ENCODE results near the gene RNF13.

RNF13 gene

DNA sequence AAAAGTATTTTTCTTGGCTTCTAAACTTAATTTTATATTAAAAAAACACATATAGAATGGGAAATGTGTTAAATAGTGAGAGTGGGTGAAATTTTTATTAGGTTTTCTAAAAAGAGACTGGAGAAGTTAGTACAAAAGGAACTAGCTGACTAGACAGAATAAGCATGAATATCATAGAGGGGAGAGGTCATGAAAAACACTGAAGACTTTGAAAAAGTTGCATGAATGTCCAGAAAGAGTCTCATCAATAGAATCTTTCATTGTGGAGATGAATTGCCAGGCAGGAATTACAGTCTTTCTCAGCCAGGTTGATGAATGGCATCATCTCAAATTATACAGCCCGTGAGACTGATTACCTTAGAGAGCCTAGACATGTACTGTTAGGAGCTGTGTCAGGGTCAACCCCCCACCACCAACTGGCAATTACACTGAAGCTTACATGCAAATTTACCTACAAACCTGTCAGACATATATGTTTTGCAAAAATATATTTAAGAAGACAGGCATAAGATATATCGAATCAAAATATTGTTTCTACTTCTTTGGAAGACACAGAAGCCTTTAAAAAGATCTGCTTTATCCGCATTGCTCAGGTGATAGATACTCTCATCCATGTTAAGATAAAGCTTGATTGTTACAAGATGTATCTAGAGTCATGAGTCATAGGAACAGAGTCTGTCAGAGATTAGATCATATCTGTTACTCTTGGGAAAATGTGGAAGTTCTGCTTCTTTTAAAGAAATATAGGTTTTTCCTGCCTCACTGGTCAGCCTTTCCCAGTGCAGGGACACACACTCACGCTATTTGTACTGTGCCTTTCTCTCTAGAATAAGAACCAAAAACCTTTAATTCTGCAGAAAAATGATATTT lies 192.5 kb downstream of the RNF13 start:
- peak; percentile 2 for DNase-seq

DNA sequence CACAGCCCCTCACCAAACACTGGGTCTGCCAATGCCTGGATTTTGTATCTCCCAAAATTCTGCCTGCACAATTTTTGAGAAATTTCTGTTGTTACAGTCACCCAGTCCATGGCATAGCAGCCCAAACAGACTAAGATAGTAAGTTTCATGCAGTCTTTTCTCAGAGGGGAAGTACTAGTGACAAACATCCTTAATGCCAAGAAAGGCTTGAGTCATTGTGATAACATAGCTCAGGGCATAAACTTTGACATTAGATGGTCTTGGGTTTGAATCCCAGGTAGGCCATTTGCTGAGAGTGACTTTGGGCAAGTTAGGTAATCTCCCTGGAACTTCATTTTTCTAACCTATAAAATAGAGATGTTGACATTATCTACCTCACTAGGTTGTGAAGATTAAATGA lies 193.8 kb downstream of the RNF13 start:
- peak; percentile 3 for DNase-seq
